SH-SY5Y (cell line): Measurements from ENCODE around the gene ALDH1A3.

Experiments used
- GATA2 ChIP-seq: IDR thresholded peaks from 2 replicates; pipeline ENCODE4 v1.6.1; 2011; ENCODE audit warnings: mild to moderate bottlenecking, low read depth, low read length
- GATA3 ChIP-seq: IDR thresholded peaks from 2 replicates; pipeline ENCODE4 v1.6.1; 2011; ENCODE audit warnings: low read depth, mild to moderate bottlenecking, low read length, moderate library complexity

DNA sequence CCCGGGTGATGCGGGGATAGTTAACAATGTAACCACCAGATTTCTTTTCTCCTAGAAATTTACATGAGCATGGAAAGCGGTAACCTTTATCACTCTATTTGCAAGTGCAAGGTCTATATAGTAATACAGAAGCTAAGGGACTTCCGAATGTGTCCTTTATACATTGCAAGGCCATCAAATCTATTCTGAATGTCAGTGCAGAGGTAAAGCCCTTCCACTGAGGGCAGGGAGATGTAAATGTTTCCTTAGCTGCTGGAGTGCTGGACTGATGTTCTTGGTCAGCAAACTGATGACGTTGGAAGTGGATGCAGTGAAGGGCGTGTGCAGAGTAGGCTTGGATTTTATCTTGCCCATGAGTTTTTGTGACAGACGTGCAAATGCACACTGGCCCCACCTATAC, 6.2 kb downstream of the ALDH1A3 start:
- TF ChIP-seq GATA2, result no peak
- TF ChIP-seq GATA3, result no peak
